GM12873 (cell line): ENCODE results near the gene GRIN2A.

Experiments used
- CTCF ChIP-seq: IDR thresholded peaks from 2 replicates; pipeline ENCODE4 v1.5.1; 2012; ENCODE audit warnings: low read depth, mild to moderate bottlenecking, moderate library complexity, low read length, control low read depth; ENCODE audit not compliant: insufficient read depth; ENCODE audit errors: missing control alignments

GRIN2A gene

GRCh38 chr16:9957433-9957832 lies 224.8 kb downstream of the GRIN2A start:
- TF ChIP-seq CTCF, result no peak

- no peak for TF ChIP-seq CTCF
Measured at GRCh38 chr16:9957002-9957401, 225.2 kb downstream of the GRIN2A start.

GRCh38 chr16:9955677-9956076 lies 226.6 kb downstream of the GRIN2A start:
- TF ChIP-seq CTCF, result no peak

- no peak for TF ChIP-seq CTCF
Measured at GRCh38 chr16:9953908-9954570, 228.2 kb downstream of the GRIN2A start.

GRCh38 chr16:9950658-9951057 lies 231.6 kb downstream of the GRIN2A start:
- no peak for TF ChIP-seq CTCF

- no peak for TF ChIP-seq CTCF
Measured at GRCh38 chr16:9949396-9949795, 232.8 kb downstream of the GRIN2A start.

GRCh38 chr16:9948933-9949332 lies 233.3 kb downstream of the GRIN2A start:
- no peak for TF ChIP-seq CTCF
